WTC11 (cell line): ENCODE data around the gene PPA2. TPM values are rescaled to one million over a fixed set of nuclear protein-coding genes. Genes with fewer than 3 reads are reported as not detected.

Experiments used
- ATAC-seq: fragments of 200-7000 bp; cut with Tn5 transposase; 2 replicates; pipeline ENCODE4 v1.10.0; 2021; ENCODE audit warnings: mild to moderate bottlenecking, moderate library complexity
- CTCF ChIA-PET: fragments of 300-600 bp; sonication (Branson Sonifier 250); formaldehyde crosslinking; loops from one replicate; lab custom pipeline; 2021; ENCODE audit warnings: antibody characterized with exemption; lab: Charles Lee
- POLR2A ChIA-PET: fragments of 350-600 bp; sonication (Branson Sonifier 250); formaldehyde crosslinking; loops from one replicate; lab custom pipeline; 2021; ENCODE audit warnings: antibody characterized with exemption; lab: Charles Lee
- DNase-seq: peaks from one replicate; pipeline ENCODE4 v3.0.0; 2021; ENCODE audit warnings: low spot score
- H3K27ac Mint-ChIP-seq: 2 replicates; pipeline ENCODE4 v1.8.0; 2021; ENCODE audit warnings: mixed read lengths
- H3K27me3 Mint-ChIP-seq: 2 replicates; pipeline ENCODE4 v1.8.0; 2021; ENCODE audit warnings: low read depth, mild to moderate bottlenecking, moderate library complexity, mixed read lengths
- H3K36me3 Mint-ChIP-seq: 2 replicates; pipeline ENCODE4 v1.8.0; 2021; ENCODE audit warnings: mixed read lengths
- H3K4me1 Mint-ChIP-seq: 2 replicates; pipeline ENCODE4 v1.8.0; 2022; ENCODE audit warnings: mixed read lengths
- H3K4me3 Mint-ChIP-seq: 2 replicates; pipeline ENCODE4 v1.8.0; 2021; ENCODE audit warnings: mild to moderate bottlenecking, moderate library complexity, mixed read lengths
- H3K9me3 Mint-ChIP-seq: 2 replicates; pipeline ENCODE4 v1.8.0; 2021; ENCODE audit warnings: mixed read lengths
- ATF1 ChIP-seq: sonication (generic); formaldehyde crosslinking; IDR thresholded peaks from 2 replicates; pipeline ENCODE4 v1.8.1; 2023; ENCODE audit warnings: mild to moderate bottlenecking, moderate library complexity, missing genetic modification reagents
- ELF4 ChIP-seq: sonication (generic); formaldehyde crosslinking; IDR thresholded peaks from 2 replicates; pipeline ENCODE4 v1.8.1; 2022; ENCODE audit warnings: low read depth, mild to moderate bottlenecking, moderate library complexity, missing genetic modification reagents
- FOXP1 ChIP-seq: sonication (generic); formaldehyde crosslinking; IDR thresholded peaks from 2 replicates; pipeline ENCODE4 v1.8.0; 2022; ENCODE audit warnings: missing genetic modification reagents, mild to moderate bottlenecking, moderate library complexity, borderline replicate concordance
- GRHL2 ChIP-seq: fragments of 250-450 bp; sonication (Bioruptor Pico); IDR thresholded peaks from 2 replicates; pipeline ENCODE4 v1.8.0; 2022; ENCODE audit warnings: mild to moderate bottlenecking, moderate library complexity; ENCODE audit not compliant: insufficient replicate concordance, severe bottlenecking
- IRF2 ChIP-seq: sonication (generic); formaldehyde crosslinking; IDR thresholded peaks from 2 replicates; pipeline ENCODE4 v1.8.0; 2022; ENCODE audit warnings: low read depth, missing genetic modification reagents, borderline replicate concordance
- MYBL2 ChIP-seq: sonication (generic); formaldehyde crosslinking; IDR thresholded peaks from 2 replicates; pipeline ENCODE4 v1.8.1; 2023; ENCODE audit warnings: mild to moderate bottlenecking, moderate library complexity, missing genetic modification reagents
- TEAD1 ChIP-seq: sonication (generic); formaldehyde crosslinking; IDR thresholded peaks from 2 replicates; pipeline ENCODE4 v1.8.0; 2022; ENCODE audit warnings: mild to moderate bottlenecking, missing genetic modification reagents
- ZNF121 ChIP-seq: sonication (generic); formaldehyde crosslinking; IDR thresholded peaks from 2 replicates; pipeline ENCODE4 v1.8.0; 2023; ENCODE audit warnings: missing genetic modification reagents
- ZNF232 ChIP-seq: sonication (generic); formaldehyde crosslinking; IDR thresholded peaks from 2 replicates; pipeline ENCODE4 v1.8.0; 2022; ENCODE audit warnings: mild to moderate bottlenecking, missing genetic modification reagents
- ZNF423 ChIP-seq: fragments of 250-450 bp; sonication (Bioruptor Pico); IDR thresholded peaks from 2 replicates; pipeline ENCODE4 v2.1.2; 2022; ENCODE audit warnings: mild to moderate bottlenecking, moderate library complexity
- total RNA-seq: library from RNA; stranded (reverse); gene quantifications from 3 replicates; pipeline ENCODE4 v1.2.3, GENCODE V29; 2021
- TF ChIP-seq, protein P1 (sequence below): sonication (generic); formaldehyde crosslinking; IDR thresholded peaks from 2 replicates; pipeline ENCODE4 v1.8.1; 2023; ENCODE audit warnings: mild to moderate bottlenecking, missing genetic modification reagents, borderline replicate concordance
- TF ChIP-seq, protein P2 (sequence below): fragments of 200-600 bp; IDR thresholded peaks from 2 replicates; pipeline ENCODE4 v1.8.0; 2022; ENCODE audit warnings: antibody characterized with exemption
- TF ChIP-seq, protein P3 (sequence below): sonication (generic); formaldehyde crosslinking; IDR thresholded peaks from 2 replicates; pipeline ENCODE4 v1.8.1; 2023; ENCODE audit warnings: mild to moderate bottlenecking, missing genetic modification reagents
- TF ChIP-seq, protein P4 (sequence below): fragments of 250-450 bp; sonication (Bioruptor Pico); IDR thresholded peaks from 2 replicates; pipeline ENCODE4 v1.8.0; 2021; ENCODE audit warnings: mild to moderate bottlenecking
- TF ChIP-seq, protein P5 (sequence below): sonication (generic); formaldehyde crosslinking; IDR thresholded peaks from 2 replicates; pipeline ENCODE4 v1.8.1; 2023; ENCODE audit warnings: mild to moderate bottlenecking, missing genetic modification reagents
- TF ChIP-seq, protein P6 (sequence below): sonication (generic); formaldehyde crosslinking; IDR thresholded peaks from 2 replicates; pipeline ENCODE4 v1.8.1; 2022; ENCODE audit warnings: mild to moderate bottlenecking, moderate library complexity, missing genetic modification reagents

PPA2 gene
- total RNA-seq, 1 experiment from 2014 or later: 50.8 TPM

DNA sequence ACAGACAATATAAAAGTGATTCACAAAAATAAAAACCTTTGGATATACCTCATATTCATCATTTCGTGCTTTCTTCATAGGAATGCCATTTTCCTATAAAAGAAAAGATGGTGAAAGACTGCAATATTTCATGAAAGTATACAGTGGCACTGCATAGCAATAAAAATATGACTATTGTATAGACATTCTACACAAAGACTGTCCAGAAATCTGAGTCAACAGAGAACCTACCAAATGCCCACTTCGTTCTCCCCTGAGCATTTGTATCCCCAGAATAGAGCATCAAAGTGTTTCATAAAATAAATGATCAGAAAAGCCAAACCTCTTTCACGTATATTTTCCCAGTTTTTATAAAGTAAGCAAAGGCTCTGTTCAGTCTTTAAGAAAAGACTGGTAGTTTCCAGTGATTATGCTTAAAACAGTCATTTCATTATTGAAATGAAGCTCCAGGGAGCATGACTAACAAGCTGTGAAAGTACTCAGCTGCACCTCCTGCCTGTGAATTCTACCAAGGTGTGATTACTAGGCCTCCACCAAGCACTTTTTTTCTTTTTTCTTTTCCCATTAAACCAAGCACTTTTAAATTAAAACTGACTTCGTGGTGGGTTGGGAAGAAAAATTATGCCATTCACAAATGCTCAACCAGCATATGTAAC, 20.2 kb downstream of the PPA2 start:
- TF ChIP-seq ZNF423 (no peak), FOXP1 (CRISPR knock-in tag) (no peak), ZNF232 (CRISPR knock-in tag) (no peak), MYBL2 (CRISPR knock-in tag) (no peak), TEAD1 (CRISPR knock-in tag) (no peak), GRHL2 (CRISPR knock-in tag) (no peak), ZNF121 (CRISPR knock-in tag) (no peak)
- TF ChIP-seq, protein P1, sequence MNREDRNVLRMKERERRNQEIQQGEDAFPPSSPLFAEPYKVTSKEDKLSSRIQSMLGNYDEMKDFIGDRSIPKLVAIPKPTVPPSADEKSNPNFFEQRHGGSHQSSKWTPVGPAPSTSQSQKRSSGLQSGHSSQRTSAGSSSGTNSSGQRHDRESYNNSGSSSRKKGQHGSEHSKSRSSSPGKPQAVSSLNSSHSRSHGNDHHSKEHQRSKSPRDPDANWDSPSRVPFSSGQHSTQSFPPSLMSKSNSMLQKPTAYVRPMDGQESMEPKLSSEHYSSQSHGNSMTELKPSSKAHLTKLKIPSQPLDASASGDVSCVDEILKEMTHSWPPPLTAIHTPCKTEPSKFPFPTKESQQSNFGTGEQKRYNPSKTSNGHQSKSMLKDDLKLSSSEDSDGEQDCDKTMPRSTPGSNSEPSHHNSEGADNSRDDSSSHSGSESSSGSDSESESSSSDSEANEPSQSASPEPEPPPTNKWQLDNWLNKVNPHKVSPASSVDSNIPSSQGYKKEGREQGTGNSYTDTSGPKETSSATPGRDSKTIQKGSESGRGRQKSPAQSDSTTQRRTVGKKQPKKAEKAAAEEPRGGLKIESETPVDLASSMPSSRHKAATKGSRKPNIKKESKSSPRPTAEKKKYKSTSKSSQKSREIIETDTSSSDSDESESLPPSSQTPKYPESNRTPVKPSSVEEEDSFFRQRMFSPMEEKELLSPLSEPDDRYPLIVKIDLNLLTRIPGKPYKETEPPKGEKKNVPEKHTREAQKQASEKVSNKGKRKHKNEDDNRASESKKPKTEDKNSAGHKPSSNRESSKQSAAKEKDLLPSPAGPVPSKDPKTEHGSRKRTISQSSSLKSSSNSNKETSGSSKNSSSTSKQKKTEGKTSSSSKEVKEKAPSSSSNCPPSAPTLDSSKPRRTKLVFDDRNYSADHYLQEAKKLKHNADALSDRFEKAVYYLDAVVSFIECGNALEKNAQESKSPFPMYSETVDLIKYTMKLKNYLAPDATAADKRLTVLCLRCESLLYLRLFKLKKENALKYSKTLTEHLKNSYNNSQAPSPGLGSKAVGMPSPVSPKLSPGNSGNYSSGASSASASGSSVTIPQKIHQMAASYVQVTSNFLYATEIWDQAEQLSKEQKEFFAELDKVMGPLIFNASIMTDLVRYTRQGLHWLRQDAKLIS: no peak
- TF ChIP-seq, protein P2, sequence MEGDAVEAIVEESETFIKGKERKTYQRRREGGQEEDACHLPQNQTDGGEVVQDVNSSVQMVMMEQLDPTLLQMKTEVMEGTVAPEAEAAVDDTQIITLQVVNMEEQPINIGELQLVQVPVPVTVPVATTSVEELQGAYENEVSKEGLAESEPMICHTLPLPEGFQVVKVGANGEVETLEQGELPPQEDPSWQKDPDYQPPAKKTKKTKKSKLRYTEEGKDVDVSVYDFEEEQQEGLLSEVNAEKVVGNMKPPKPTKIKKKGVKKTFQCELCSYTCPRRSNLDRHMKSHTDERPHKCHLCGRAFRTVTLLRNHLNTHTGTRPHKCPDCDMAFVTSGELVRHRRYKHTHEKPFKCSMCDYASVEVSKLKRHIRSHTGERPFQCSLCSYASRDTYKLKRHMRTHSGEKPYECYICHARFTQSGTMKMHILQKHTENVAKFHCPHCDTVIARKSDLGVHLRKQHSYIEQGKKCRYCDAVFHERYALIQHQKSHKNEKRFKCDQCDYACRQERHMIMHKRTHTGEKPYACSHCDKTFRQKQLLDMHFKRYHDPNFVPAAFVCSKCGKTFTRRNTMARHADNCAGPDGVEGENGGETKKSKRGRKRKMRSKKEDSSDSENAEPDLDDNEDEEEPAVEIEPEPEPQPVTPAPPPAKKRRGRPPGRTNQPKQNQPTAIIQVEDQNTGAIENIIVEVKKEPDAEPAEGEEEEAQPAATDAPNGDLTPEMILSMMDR: no peak
- TF ChIP-seq, protein P3, sequence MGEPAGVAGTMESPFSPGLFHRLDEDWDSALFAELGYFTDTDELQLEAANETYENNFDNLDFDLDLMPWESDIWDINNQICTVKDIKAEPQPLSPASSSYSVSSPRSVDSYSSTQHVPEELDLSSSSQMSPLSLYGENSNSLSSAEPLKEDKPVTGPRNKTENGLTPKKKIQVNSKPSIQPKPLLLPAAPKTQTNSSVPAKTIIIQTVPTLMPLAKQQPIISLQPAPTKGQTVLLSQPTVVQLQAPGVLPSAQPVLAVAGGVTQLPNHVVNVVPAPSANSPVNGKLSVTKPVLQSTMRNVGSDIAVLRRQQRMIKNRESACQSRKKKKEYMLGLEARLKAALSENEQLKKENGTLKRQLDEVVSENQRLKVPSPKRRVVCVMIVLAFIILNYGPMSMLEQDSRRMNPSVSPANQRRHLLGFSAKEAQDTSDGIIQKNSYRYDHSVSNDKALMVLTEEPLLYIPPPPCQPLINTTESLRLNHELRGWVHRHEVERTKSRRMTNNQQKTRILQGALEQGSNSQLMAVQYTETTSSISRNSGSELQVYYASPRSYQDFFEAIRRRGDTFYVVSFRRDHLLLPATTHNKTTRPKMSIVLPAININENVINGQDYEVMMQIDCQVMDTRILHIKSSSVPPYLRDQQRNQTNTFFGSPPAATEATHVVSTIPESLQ (CRISPR knock-in tag): no peak
- TF ChIP-seq, protein P4, sequence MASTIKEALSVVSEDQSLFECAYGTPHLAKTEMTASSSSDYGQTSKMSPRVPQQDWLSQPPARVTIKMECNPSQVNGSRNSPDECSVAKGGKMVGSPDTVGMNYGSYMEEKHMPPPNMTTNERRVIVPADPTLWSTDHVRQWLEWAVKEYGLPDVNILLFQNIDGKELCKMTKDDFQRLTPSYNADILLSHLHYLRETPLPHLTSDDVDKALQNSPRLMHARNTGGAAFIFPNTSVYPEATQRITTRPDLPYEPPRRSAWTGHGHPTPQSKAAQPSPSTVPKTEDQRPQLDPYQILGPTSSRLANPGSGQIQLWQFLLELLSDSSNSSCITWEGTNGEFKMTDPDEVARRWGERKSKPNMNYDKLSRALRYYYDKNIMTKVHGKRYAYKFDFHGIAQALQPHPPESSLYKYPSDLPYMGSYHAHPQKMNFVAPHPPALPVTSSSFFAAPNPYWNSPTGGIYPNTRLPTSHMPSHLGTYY (CRISPR knock-in tag): no peak
- TF ChIP-seq, protein P5, sequence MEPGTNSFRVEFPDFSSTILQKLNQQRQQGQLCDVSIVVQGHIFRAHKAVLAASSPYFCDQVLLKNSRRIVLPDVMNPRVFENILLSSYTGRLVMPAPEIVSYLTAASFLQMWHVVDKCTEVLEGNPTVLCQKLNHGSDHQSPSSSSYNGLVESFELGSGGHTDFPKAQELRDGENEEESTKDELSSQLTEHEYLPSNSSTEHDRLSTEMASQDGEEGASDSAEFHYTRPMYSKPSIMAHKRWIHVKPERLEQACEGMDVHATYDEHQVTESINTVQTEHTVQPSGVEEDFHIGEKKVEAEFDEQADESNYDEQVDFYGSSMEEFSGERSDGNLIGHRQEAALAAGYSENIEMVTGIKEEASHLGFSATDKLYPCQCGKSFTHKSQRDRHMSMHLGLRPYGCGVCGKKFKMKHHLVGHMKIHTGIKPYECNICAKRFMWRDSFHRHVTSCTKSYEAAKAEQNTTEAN (CRISPR knock-in tag): no peak
- ChIA-PET CTCF (interaction anchor here (1.3 to 2.6 kb wide), 2 partner anchors 12 to 20 kb away, joined by 3 to 13 read pairs; partner anchors contain the start of gene PPA2), POLR2A (interaction anchor here (1.1 kb wide), 1 partner anchor 20 kb away, joined by 5 read pairs; the partner anchor contains the start of gene PPA2)
- Mint-ChIP-seq H3K27ac (no peak overlapping the region; the same call in 1 of the 2 replicates), H3K36me3 (peaks cover 22% of the 10 kb centered on the region), H3K27me3 (no peaks in the 10 kb centered on the region), H3K4me1 (peaks cover 25% of the 10 kb centered on the region), H3K4me3 (no peak overlapping the region), H3K9me3 (no peaks in the 10 kb centered on the region)
- ATAC-seq (peak; percentile 67), DNase-seq (no peak)

DNA sequence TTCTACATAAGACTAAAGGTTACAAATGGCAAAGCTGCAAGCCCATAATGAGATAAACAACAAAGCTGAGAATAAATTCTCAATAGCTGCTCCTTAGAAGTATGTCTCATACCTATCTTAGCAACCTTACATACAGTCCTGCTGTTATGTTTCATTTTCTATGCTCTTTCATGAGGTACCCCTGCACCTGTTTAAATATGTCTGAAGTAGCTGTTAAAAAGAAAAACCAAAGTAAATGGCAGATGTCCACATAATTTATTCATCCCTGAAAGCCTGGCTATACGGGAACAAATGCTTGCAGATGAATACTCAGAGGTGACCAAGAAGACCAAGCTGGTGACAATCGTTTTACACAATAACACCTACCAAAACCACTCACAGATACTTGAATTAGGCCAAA, 22.5 kb downstream of the PPA2 start:
- H3K4me3 Mint-ChIP-seq: no peak overlapping the region

More for the DNA sequence above, 22.5 kb downstream of the PPA2 start:
- ChIA-PET CTCF (interaction anchor here (1.4 kb wide), 1 partner anchor 22 kb away, joined by 5 read pairs; the partner anchor contains the start of gene PPA2), POLR2A (no interaction called here)
- Mint-ChIP-seq H3K36me3 (peaks cover 24% of the 10 kb centered on the region), H3K9me3 (no peaks in the 10 kb centered on the region), H3K27ac (no peak overlapping the region), H3K4me1 (peaks cover 25% of the 10 kb centered on the region), H3K27me3 (no peaks in the 10 kb centered on the region)
- TF ChIP-seq, protein P6, sequence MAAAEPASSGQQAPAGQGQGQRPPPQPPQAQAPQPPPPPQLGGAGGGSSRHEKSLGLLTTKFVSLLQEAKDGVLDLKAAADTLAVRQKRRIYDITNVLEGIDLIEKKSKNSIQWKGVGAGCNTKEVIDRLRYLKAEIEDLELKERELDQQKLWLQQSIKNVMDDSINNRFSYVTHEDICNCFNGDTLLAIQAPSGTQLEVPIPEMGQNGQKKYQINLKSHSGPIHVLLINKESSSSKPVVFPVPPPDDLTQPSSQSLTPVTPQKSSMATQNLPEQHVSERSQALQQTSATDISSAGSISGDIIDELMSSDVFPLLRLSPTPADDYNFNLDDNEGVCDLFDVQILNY (CRISPR knock-in tag): no peak
- no peak for TF ChIP-seq IRF2 (CRISPR knock-in tag)
- no peak for TF ChIP-seq ELF4
- TF ChIP-seq ATF1 (CRISPR knock-in tag): no peak
- TF ChIP-seq, protein P2: no peak
- ATAC-seq: no peak
- DNase-seq: no peak
